Neural cell (in vitro differentiated cells): Measurements from ENCODE around the gene UNC5CL.

Experiments used
- CTCF ChIP-seq: fragments of 450-650 bp; IDR thresholded peaks from 2 replicates; pipeline ENCODE4 v1.5.1; 2014; ENCODE audit warnings: antibody characterized with exemption, mild to moderate bottlenecking, moderate library complexity; ENCODE audit not compliant: poor library complexity, severe bottlenecking
- EP300 ChIP-seq: fragments of 450-650 bp; conservative IDR thresholded peaks from 2 replicates; pipeline ENCODE4 v1.6.1; 2014; ENCODE audit warnings: antibody characterized with exemption, mild to moderate bottlenecking, moderate library complexity; ENCODE audit not compliant: poor library complexity, severe bottlenecking
- EZH2 ChIP-seq: fragments of 200-600, 300-800 bp; shearing (Covaris generic), sonication (generic); IDR thresholded peaks from 2 replicates; pipeline ENCODE4 v1.6.1; 2014; ENCODE audit warnings: antibody characterized with exemption, low read length, borderline replicate concordance, mild to moderate bottlenecking; ENCODE audit not compliant: insufficient read depth, poor library complexity, severe bottlenecking
- RAD21 ChIP-seq: fragments of 450-650 bp; conservative IDR thresholded peaks from 2 replicates; pipeline ENCODE4 v1.6.1; 2014; ENCODE audit warnings: antibody characterized with exemption, mild to moderate bottlenecking, moderate library complexity
- TAF1 ChIP-seq: IDR thresholded peaks from 2 replicates; pipeline ENCODE4 v1.6.1; 2012; ENCODE audit warnings: low read depth

- TF ChIP-seq CTCF (no peak), EZH2 (no peak), TAF1 (no peak), RAD21 (no peak), EP300 (no peak)
Measured at GRCh38 chr6:41064841-41065240, 25.8 kb upstream of the UNC5CL start.
